Transverse colon (tissue), 4 donors: ENCODE measurements around the gene LPCAT3. TPM values are rescaled to one million over a fixed set of nuclear protein-coding genes. Genes with fewer than 3 reads are reported as not detected.

Experiments
- DNase-seq: peaks from one replicate; pipeline ENCODE4 v3.0.0-alpha.2; 2019
- H3K27ac ChIP-seq, 4 donors: fragments of 200-600 bp; sonication (generic); 2 replicates each; pipeline ENCODE4 v1.5.1; 2016 to 2018; ENCODE audit warnings: inconsistent platforms in 4 of 4
- H3K27me3 ChIP-seq: fragments of 200-600 bp; sonication (generic); 2 replicates; pipeline ENCODE4 v1.5.1; 2017; ENCODE audit warnings: inconsistent platforms
- H3K36me3 ChIP-seq, 4 donors: fragments of 200-600 bp; sonication (generic); 2 replicates each; pipeline ENCODE4 v1.5.1; 2017 to 2019; ENCODE audit warnings: inconsistent platforms in 4 of 4
- H3K4me1 ChIP-seq, 4 donors: fragments of 200-600 bp; sonication (generic); 2 replicates each; pipeline ENCODE4 v1.5.1; 2017 to 2020; ENCODE audit warnings: inconsistent platforms in 4 of 4
- H3K4me3 ChIP-seq, 4 donors: fragments of 200-600 bp; sonication (generic); 1 replicate in 1 of 4; 2 replicates in 3 of 4; pipeline versions ENCODE4 v1.5.1 to v1.6.1; 2017 to 2019; ENCODE audit warnings: inconsistent platforms in 4 of 4
- H3K9me3 ChIP-seq, 2 donors: fragments of 200-600 bp; sonication (generic); 2 replicates each; pipeline ENCODE4 v1.5.1; 2017 to 2019; ENCODE audit warnings: inconsistent platforms in 2 of 2
- EP300 ChIP-seq: sonication (generic); formaldehyde crosslinking; IDR thresholded peaks from one replicate; pipeline ENCODE4 v1.6.1; 2017; ENCODE audit warnings: antibody characterized with exemption, low read depth
- POLR2A ChIP-seq: fragments of 450-650 bp; IDR thresholded peaks from one replicate; pipeline ENCODE4 v1.6.1; 2016; ENCODE audit warnings: antibody characterized with exemption, mild to moderate bottlenecking, moderate library complexity
- POLR2AphosphoS5 ChIP-seq, 3 donors: sonication (generic); formaldehyde crosslinking; IDR thresholded peaks; one replicate each; pipeline ENCODE4 v1.6.1; 2016; ENCODE audit warnings: antibody characterized with exemption in 3 of 3
- WGBS, 2 donors: methylation state at CpG; one replicate each; pipeline ENCODE4 v1.1.5; 2018; ENCODE audit warnings: low coverage in 1 of 2; 5-methylcytosine and 5-hydroxymethylcytosine counted together
- in situ Hi-C, 4 donors: fragments of 200-750 bp; cut with MboI; loops; one replicate each; pipeline versions ENCODE4 v1.15.0 to v1.15.1; 2017; ENCODE audit warnings: low sequenced_read_pairs in 3 of 4, low pct_ligation_motif_present in 1 of 4, low pct_unique_long_range_greater_than_20kb in 1 of 4
- intact Hi-C: fragments of 100-400 bp; cut with DNase I; formaldehyde crosslinking; loops from one replicate; pipeline ENCODE4 v1.15.1; 2023; ENCODE audit warnings: low total_unique reads
- total RNA-seq, 4 donors: library from RNA; depleted of rRNA; stranded (reverse); fragments of >200 nt; gene quantifications; one replicate each; pipeline ENCODE4 v1.1.0, GENCODE V29; 2016
- TF ChIP-seq, protein P1 (sequence below), 5 experiments: fragments of 200-600 bp in 3 of 5; fragments of 450-650 bp in 2 of 5; sonication (generic) in 3 of 5; IDR thresholded peaks; 1 replicate in 2 of 5; 2 replicates in 3 of 5; pipeline ENCODE4 v1.5.1; 2016 to 2017; ENCODE audit warnings: antibody characterized with exemption in 5 of 5, inconsistent platforms in 3 of 5, mild to moderate bottlenecking in 2 of 5, moderate library complexity in 1 of 5

The LPCAT3 gene, protein sequence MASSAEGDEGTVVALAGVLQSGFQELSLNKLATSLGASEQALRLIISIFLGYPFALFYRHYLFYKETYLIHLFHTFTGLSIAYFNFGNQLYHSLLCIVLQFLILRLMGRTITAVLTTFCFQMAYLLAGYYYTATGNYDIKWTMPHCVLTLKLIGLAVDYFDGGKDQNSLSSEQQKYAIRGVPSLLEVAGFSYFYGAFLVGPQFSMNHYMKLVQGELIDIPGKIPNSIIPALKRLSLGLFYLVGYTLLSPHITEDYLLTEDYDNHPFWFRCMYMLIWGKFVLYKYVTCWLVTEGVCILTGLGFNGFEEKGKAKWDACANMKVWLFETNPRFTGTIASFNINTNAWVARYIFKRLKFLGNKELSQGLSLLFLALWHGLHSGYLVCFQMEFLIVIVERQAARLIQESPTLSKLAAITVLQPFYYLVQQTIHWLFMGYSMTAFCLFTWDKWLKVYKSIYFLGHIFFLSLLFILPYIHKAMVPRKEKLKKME
- 100 to 1,000 TPM in 3 of 4 donors, 10 to 100 TPM in 1; 56.1 to 271 (median 111) TPM for total RNA-seq

DNA sequence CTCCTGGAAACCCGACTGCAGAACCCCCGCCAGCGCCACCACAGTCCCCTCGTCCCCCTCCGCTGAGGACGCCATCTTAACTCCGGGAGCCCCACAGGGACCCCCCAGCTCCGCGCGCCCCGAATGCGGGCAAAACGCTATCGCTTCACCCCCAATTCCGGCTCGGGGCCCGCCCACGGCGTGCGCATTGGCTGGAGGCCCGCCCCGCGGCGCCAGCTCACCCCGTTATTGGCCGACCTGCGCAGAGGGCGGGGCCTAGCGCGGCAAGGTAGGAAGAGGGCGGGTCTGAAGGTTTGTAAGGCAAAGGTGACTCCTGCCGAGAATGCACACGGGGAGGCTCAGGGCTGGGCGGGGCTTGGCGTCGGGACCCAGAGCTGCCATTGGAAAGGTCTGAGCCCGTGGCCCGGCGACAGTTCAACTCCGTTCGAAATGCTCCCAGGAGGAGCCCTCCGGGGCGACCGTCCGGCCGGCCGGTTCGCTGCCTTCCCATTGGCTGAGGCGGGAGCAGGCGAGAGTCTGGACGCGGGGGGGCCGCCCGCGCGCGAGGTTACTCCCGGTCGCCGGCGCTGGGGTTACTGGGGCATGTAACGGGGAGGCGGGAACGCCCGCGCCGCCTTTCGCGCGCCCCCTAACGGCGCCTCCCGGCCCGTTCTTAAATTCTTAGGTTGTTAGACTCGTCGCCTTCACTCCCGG lies at the start of gene LPCAT3:
TSS of gene LPCAT3 (minus strand) at position 127 of the 693 bp plus-strand sequence. CDS start at position 75, 52 bp downstream.
- TF ChIP-seq EP300 = peak; percentile 37
- peak; percentile 90 to 92 (median 91) for TF ChIP-seq POLR2AphosphoS5 (IDR thresholded peaks at IDR 0.05)
- TF ChIP-seq, protein P1, sequence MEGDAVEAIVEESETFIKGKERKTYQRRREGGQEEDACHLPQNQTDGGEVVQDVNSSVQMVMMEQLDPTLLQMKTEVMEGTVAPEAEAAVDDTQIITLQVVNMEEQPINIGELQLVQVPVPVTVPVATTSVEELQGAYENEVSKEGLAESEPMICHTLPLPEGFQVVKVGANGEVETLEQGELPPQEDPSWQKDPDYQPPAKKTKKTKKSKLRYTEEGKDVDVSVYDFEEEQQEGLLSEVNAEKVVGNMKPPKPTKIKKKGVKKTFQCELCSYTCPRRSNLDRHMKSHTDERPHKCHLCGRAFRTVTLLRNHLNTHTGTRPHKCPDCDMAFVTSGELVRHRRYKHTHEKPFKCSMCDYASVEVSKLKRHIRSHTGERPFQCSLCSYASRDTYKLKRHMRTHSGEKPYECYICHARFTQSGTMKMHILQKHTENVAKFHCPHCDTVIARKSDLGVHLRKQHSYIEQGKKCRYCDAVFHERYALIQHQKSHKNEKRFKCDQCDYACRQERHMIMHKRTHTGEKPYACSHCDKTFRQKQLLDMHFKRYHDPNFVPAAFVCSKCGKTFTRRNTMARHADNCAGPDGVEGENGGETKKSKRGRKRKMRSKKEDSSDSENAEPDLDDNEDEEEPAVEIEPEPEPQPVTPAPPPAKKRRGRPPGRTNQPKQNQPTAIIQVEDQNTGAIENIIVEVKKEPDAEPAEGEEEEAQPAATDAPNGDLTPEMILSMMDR (IDR thresholded peaks at IDR 0.05) = peak; percentile 83 to 92 (median 87)
- peak; percentile 90 for TF ChIP-seq POLR2A
- Histone ChIP-seq H3K27ac (peak within 1 kb of the TSS; percentile 92 to 96 (median 94)), H3K27me3 (no peaks in the 10 kb centered on the region), H3K36me3 (no peaks in the 10 kb centered on the region), H3K4me1 (peaks cover 0 to 32% (median 28%) of the 10 kb centered on the region in 4 donors), H3K4me3 (peak within 1 kb of the TSS; percentile 53 to 82 (median 69)), H3K9me3 (no peaks in the 10 kb centered on the region)
- intact Hi-C loops = no loop called here
- DNase-seq = peak; percentile 98
- 0 to 1% methylated on average over 4 to 66 of the region's 77 CpGs for WGBS, 2 donors
- in situ Hi-C loops = no loop called here

DNA sequence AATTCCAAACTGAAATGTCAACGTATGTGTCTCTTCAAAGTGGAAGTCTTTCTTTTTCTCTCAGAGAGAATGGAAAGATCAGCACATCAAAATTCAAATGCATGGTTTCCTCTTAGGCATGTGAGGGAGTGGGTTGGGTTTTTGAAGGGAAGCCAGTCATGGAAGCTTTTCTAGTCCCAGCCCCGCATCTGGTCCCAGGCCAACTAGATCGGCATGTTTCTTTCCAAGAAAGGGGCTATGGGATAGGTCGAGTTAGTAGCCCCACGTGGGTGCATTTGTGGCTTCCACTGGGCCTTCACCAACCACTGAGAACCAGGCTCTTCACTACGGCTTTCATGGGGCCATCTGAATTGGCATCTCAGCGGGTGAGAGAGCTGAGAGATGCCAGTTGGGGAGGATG lies 48.8 kb upstream of the LPCAT3 start:
- intact Hi-C loops (no loop called here), in situ Hi-C loops (no loop called here)
- Histone ChIP-seq H3K27me3 (no peaks in the 10 kb centered on the region), H3K36me3 (no peaks in the 10 kb centered on the region), H3K27ac (peak overlapping the region in 1 of 4 donors; percentile 14), H3K4me3 (no peak overlapping the region), H3K4me1 (peaks cover 0 to 19% (median 4%) of the 10 kb centered on the region in 4 donors), H3K9me3 (no peaks in the 10 kb centered on the region)
- no peak for DNase-seq
- TF ChIP-seq, protein P1 (IDR thresholded peaks at IDR 0.05) = no peak
- no peak for TF ChIP-seq POLR2A
- TF ChIP-seq EP300 = no peak
- TF ChIP-seq POLR2AphosphoS5 (IDR thresholded peaks at IDR 0.05) = no peak
- 80 to 90% methylated on average over 3 to 7 of the region's 7 CpGs for WGBS, 2 donors

DNA sequence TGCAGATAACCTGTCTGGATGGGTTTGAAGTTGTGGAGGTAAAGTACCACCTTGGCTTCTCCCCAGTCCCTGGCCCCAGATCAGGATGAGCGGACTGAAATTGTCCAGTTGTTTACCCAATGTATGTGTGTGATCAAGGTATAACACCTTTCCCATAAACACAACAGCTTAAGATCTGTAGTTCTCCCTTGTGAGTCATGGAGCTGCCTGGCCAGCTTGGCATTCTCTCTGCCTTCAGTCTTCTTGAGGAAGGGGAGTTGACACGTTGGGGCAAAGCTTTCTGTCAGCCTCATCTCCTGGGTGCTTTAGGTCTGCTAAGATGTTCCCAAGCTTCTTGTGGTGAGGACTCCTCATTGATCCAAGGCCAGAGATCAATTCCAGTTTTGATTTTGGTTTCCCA lies 48.3 kb upstream of the LPCAT3 start:
- Histone ChIP-seq H3K4me1 (peaks cover 0 to 19% (median 4%) of the 10 kb centered on the region in 4 donors), H3K27ac (no peak overlapping the region), H3K4me3 (no peak overlapping the region), H3K36me3 (no peaks in the 10 kb centered on the region), H3K9me3 (no peaks in the 10 kb centered on the region), H3K27me3 (no peaks in the 10 kb centered on the region)
- in situ Hi-C loops = no loop called here
- TF ChIP-seq POLR2A (no peak), POLR2AphosphoS5 (IDR thresholded peaks at IDR 0.05) (no peak)
- intact Hi-C loops = no loop called here
- DNase-seq = no peak
- 74% methylated on average over 2 of the region's 2 CpGs; no CpG with 5 or more reads in 1 of the 2 donors for WGBS, 2 donors

DNA sequence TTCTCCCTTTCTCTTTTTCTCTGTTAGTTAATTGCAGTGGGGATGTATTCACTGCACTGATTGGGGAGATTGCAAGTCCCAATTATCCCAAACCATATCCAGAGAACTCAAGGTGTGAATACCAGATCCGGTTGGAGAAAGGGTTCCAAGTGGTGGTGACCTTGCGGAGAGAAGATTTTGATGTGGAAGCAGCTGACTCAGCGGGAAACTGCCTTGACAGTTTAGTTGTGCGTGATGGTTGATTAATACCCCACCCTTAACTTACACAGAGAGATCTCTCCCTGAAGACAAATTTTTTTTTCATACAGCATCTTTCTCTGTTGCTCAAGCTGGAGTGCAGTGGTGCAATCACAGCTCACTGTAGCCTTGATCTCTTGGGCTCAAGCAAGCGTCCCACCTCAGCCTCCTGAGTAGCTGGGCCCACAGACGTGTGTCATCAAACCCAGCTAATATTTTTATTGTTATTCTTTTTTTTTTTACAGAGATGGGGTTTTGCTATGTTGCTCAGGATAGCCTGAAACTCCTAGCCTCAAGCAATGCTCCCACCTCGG lies 46.9 kb upstream of the LPCAT3 start:
- WGBS, 2 donors = 85 to 86% methylated on average over 5 to 7 of the region's 7 CpGs
- intact Hi-C loops = no loop called here
- no peak overlapping the region for H3K4me3 ChIP-seq
- H3K4me1 ChIP-seq = peaks cover 0 to 19% (median 4%) of the 10 kb centered on the region in 4 donors
- no peaks in the 10 kb centered on the region for H3K36me3 ChIP-seq
- no peak for DNase-seq
- in situ Hi-C loops = no loop called here
- H3K27me3 ChIP-seq = no peaks in the 10 kb centered on the region
- TF ChIP-seq POLR2AphosphoS5 (IDR thresholded peaks at IDR 0.05) (no peak), EP300 (no peak), POLR2A (no peak)
- TF ChIP-seq, protein P1 (IDR thresholded peaks at IDR 0.05) = no peak
- no peak overlapping the region for H3K27ac ChIP-seq
- no peaks in the 10 kb centered on the region for H3K9me3 ChIP-seq
